B cell (primary cell): ENCODE data around the gene RSBN1. TPM values are rescaled to one million over a fixed set of nuclear protein-coding genes. Genes with fewer than 3 reads are reported as not detected.

Source experiments
- ATAC-seq: fragments of 200-7000 bp; cut with Tn5 transposase; one replicate; pipeline ENCODE4 v1.10.0; 2021; ENCODE audit warnings: low read depth, mild to moderate bottlenecking, moderate number of reproducible peaks, moderate library complexity
- CTCF ChIA-PET: fragments of 350-600 bp; sonication (Branson Sonifier 250); formaldehyde crosslinking; loops from one replicate; lab custom pipeline; 2021; ENCODE audit warnings: antibody characterized with exemption, inconsistent platforms; lab: Charles Lee
- POLR2A ChIA-PET: fragments of 350-600 bp; sonication (Branson Sonifier 250); formaldehyde crosslinking; loops from one replicate; lab custom pipeline; 2021; ENCODE audit warnings: antibody characterized with exemption; lab: Charles Lee
- DNase-seq: peaks from one replicate; pipeline ENCODE4 v3.0.0; 2013
- H2AFZ ChIP-seq: 2 replicates; pipeline ENCODE4 v1.6.1; 2012; ENCODE audit warnings: mild to moderate bottlenecking, low read depth, low read length; ENCODE audit not compliant: insufficient read depth, poor library complexity, severe bottlenecking
- H3K27ac ChIP-seq, 2 donors: 1 replicate in 1 of 2; 2 replicates in 1 of 2; pipeline ENCODE4 v1.5.1; 2012 to 2013; ENCODE audit warnings: low read length in 2 of 2, mild to moderate bottlenecking in 2 of 2, moderate library complexity in 1 of 2
- H3K27me3 ChIP-seq, 4 experiments: fragments of 200-600 bp in 1 of 4; sonication (generic) in 1 of 4; replicated peaks in 1 of 4; 1 replicate in 2 of 4; 2 replicates in 2 of 4; pipeline versions ENCODE4 v1.6.1 to v1.7.0; 2013 to 2016; ENCODE audit warnings: low read length in 3 of 4, mild to moderate bottlenecking in 2 of 4, mixed read lengths in 1 of 4, moderate library complexity in 1 of 4; ENCODE audit not compliant: insufficient read depth in 4 of 4, control insufficient read depth in 3 of 4; ENCODE audit errors: control extremely low read depth in 1 of 4
- H3K36me3 ChIP-seq, 2 experiments: replicated peaks in 1 of 2; 1 replicate in 1 of 2; 2 replicates in 1 of 2; pipeline versions ENCODE4 v1.6.1 to v1.7.1; 2013; ENCODE audit warnings: low read length in 1 of 2; ENCODE audit not compliant: insufficient read depth in 2 of 2, control insufficient read depth in 1 of 2; ENCODE audit errors: control extremely low read depth in 1 of 2, extremely low read depth in 1 of 2
- H3K4me1 ChIP-seq, 2 donors: fragments of 200-600 bp in 1 of 2; sonication (generic) in 1 of 2; 1 replicate in 1 of 2; 2 replicates in 1 of 2; pipeline versions ENCODE4 v1.5.1 to v1.6.1; 2013 to 2017; ENCODE audit warnings: low read length in 2 of 2; ENCODE audit not compliant: control insufficient read depth in 2 of 2, insufficient read depth in 2 of 2
- H3K4me2 ChIP-seq: replicated peaks from 2 replicates; pipeline ENCODE3; 2012; ENCODE audit warnings: mild to moderate bottlenecking, low read depth, low read length; ENCODE audit not compliant: poor library complexity, severe bottlenecking
- H3K4me3 ChIP-seq, 5 experiments: fragments of 200-600 bp in 1 of 5; sonication (generic) in 1 of 5; 1 replicate in 3 of 5; 2 replicates in 2 of 5; pipeline versions ENCODE4 v1.5.1 to v1.7.0; 2011 to 2016; ENCODE audit warnings: low read length in 4 of 5, mild to moderate bottlenecking in 4 of 5, low read depth in 2 of 5, control low read depth in 1 of 5, moderate library complexity in 1 of 5; ENCODE audit not compliant: insufficient read depth in 1 of 5; ENCODE audit errors: control extremely low read depth in 1 of 5, extremely low read depth in 1 of 5
- H3K79me2 ChIP-seq: fragments of 200-600 bp; sonication (generic); one replicate; pipeline ENCODE4 v1.6.0; 2016; ENCODE audit warnings: low read length; ENCODE audit not compliant: control insufficient read depth, insufficient read depth
- H3K9ac ChIP-seq: fragments of 200-600 bp; sonication (generic); 2 replicates; pipeline ENCODE4 v1.6.1; 2017; ENCODE audit warnings: mild to moderate bottlenecking, low read length, moderate library complexity
- H3K9me3 ChIP-seq, 3 donors: one replicate each; pipeline versions ENCODE4 v1.6.1 to v1.7.1; 2013; ENCODE audit warnings: low read length in 2 of 3; ENCODE audit not compliant: control insufficient read depth in 2 of 3, insufficient read depth in 1 of 3; ENCODE audit errors: control extremely low read depth in 1 of 3
- H4K20me1 ChIP-seq: 2 replicates; pipeline ENCODE4 v1.6.0; 2012; ENCODE audit warnings: mild to moderate bottlenecking, low read length; ENCODE audit not compliant: insufficient read depth, control insufficient read depth, poor library complexity, severe bottlenecking
- H3K27ac Mint-ChIP-seq: one replicate; pipeline ENCODE4 v1.8.0; 2021; ENCODE audit warnings: mixed read lengths
- H3K27me3 Mint-ChIP-seq: one replicate; pipeline ENCODE4 v1.8.0; 2021; ENCODE audit warnings: mixed read lengths
- H3K4me1 Mint-ChIP-seq: one replicate; pipeline ENCODE4 v1.8.0; 2021; ENCODE audit warnings: mixed read lengths
- H3K4me3 Mint-ChIP-seq: one replicate; pipeline ENCODE4 v1.8.0; 2021; ENCODE audit warnings: mixed read lengths
- H3K9me3 Mint-ChIP-seq: one replicate; pipeline ENCODE4 v1.8.0; 2022; ENCODE audit warnings: mixed read lengths; ENCODE audit not compliant: insufficient read depth
- CTCF ChIP-seq: fragments of 200-600 bp; IDR thresholded peaks from one replicate; pipeline ENCODE4 v1.8.0; 2022; ENCODE audit warnings: antibody characterized with exemption, mild to moderate bottlenecking
- WGBS: methylation state at CpG from one replicate; pipeline ENCODE4 v1.1.5; 2013; ENCODE audit warnings: missing lambda C conversion rate; ENCODE audit not compliant: insufficient coverage; 5-methylcytosine and 5-hydroxymethylcytosine counted together
- intact Hi-C: fragments of 100-400 bp; cut with micrococcal nuclease; formaldehyde crosslinking; loops from one replicate; pipeline ENCODE4 v1.10.0; 2022
- polyA plus RNA-seq: library from polyadenylated mRNA; depleted of rRNA; stranded (reverse); fragments of >200 nt; gene quantifications from 2 replicates; pipeline ENCODE4 v1.2.3, GENCODE V29; 2012
- total RNA-seq, 2 donors: library from RNA; stranded (reverse); fragments of 120-200 nt in 1 of 2; gene quantifications; 1 replicate in 1 of 2; 2 replicates in 1 of 2; pipeline versions ENCODE4 v1.2.3 to v1.2.4, GENCODE V29; 2013 to 2022

Gene RSBN1
- total and polyA plus RNA-seq, 2 donors (not counting 1 experiment from before 2014, with no cell fraction given): 20.6 to 40.2 TPM

DNA sequence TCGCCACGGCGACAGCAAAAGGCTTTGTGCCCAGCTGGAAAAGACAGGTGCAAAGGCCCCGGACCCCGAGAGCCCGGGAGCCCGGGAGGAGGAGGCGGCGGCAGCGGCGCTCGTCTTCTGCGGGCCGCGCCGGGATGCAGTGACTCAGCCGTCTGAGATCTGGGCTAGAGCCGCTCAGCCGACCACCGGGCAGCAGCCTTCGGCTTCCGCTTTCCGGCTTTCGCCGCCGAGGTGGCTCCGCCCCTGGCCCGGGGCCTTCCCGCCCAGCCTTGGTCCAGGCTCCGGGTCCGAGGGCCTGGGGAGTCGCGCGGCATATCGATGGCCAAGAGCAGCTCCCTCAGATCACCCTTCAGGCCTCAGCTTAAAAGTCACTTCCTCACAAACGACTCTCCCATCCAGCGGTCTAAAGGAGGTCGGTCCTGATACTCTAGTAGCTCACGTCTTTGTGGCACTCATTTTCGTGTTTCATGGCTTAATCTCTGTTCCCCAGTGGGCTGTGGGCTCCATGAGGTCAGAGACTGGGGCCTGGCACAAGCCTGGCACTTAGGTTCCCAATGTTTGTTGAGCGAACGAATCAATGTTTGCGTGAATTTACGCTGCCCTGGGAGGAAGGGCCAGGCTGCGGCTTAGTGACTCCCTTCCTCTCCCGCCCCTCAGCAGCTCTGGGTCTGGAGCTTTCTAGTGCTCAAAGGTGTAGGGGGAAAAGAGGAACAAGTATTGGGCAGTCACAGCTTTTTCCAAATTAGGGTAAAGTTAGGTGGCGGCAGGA, 52.8 kb downstream of the RSBN1 start, which contains the start of gene PHTF1:
PHTF1 (minus strand) TSS at position 154 of the 769 bp plus-strand sequence. CDS start 783 bp downstream, outside the sequence.
- peak within 1 kb of the TSS; percentile 86 to 90 for H3K27ac ChIP-seq
- ATAC-seq: peak; percentile 84
- H2AFZ ChIP-seq: peak within 1 kb of the TSS; percentile 95
- no peak for TF ChIP-seq CTCF
- peak within 1 kb of the TSS; percentile 99 for H3K4me3 Mint-ChIP-seq
- WGBS: under 1% methylated on average over 44 of the region's 47 CpGs
- peak within 1 kb of the TSS; percentile 84 for H3K9ac ChIP-seq
- H3K27ac Mint-ChIP-seq: peak within 1 kb of the TSS; percentile 99
- peak within 1 kb of the TSS; percentile 85 for H3K4me2 ChIP-seq
- intact Hi-C loops: loop anchor here (1.0 to 10.0 kb wide), 8 partner anchors 53 to 1145 kb away; partner anchors contain the start of genes CAPZA1, CSDE1, DCLRE1B and HIPK1
- peak; percentile 80 for DNase-seq
- H3K4me1 ChIP-seq: peaks cover 6 to 20% of the 10 kb centered on the region in 2 donors
- H4K20me1 ChIP-seq: no peaks in the 10 kb centered on the region
- POLR2A ChIA-PET: interaction anchor here (0.6 to 1.8 kb wide), 6 partner anchors 21 to 781 kb away, joined by 3 to 9 read pairs (median 6); partner anchors contain the start of gene RSBN1
- CTCF ChIA-PET: interaction anchor here (0.7 to 1.6 kb wide), 4 partner anchors 52 to 666 kb away, joined by 3 to 7 read pairs (median 4); partner anchors contain the start of gene RSBN1
- H3K27me3 Mint-ChIP-seq: no peaks in the 10 kb centered on the region
- peaks cover under 1% of the 10 kb centered on the region in 2 experiments for H3K36me3 ChIP-seq
- H3K4me3 ChIP-seq: peak within 1 kb of the TSS; percentile 76 to 93 (median 92)
- H3K27me3 ChIP-seq: no peaks in the 10 kb centered on the region
- peaks cover 23% of the 10 kb centered on the region for H3K4me1 Mint-ChIP-seq
- H3K79me2 ChIP-seq: peaks cover 15% of the 10 kb centered on the region
- H3K9me3 ChIP-seq: no peaks in the 10 kb centered on the region
- H3K9me3 Mint-ChIP-seq: no peaks in the 10 kb centered on the region
